IMR-90 (cell line): ENCODE measurements around the gene PHB1.
"Not testable (repeated sequence)": the region's sequence is repeated elsewhere in the genome, so short reads cannot be mapped to it uniquely, and the experiment has no call there.

Source experiments
- BHLHE40 ChIP-seq: fragments of 150-350 bp; IDR thresholded peaks from 2 replicates; pipeline ENCODE4 v1.6.1; 2016; ENCODE audit warnings: mild to moderate bottlenecking, low read depth, low read length
- CEBPB ChIP-seq: IDR thresholded peaks from 2 replicates; pipeline ENCODE4 v1.6.1; 2012; ENCODE audit warnings: low read depth, low read length, improper control_type of control experiment
- FOS ChIP-seq: fragments of 150-350 bp; IDR thresholded peaks from 2 replicates; pipeline ENCODE4 v1.6.1; 2016; ENCODE audit warnings: low read depth, low read length
- MAFK ChIP-seq: IDR thresholded peaks from 2 replicates; pipeline ENCODE4 v1.6.1; 2012; ENCODE audit warnings: low read depth, low read length, improper control_type of control experiment
- MAZ ChIP-seq: IDR thresholded peaks from 2 replicates; pipeline ENCODE4 v1.6.1; 2012; ENCODE audit warnings: low read depth, mild to moderate bottlenecking, low read length, improper control_type of control experiment, moderate library complexity, borderline replicate concordance
- MXI1 ChIP-seq: IDR thresholded peaks from 2 replicates; pipeline ENCODE4 v1.6.1; 2012; ENCODE audit warnings: low read depth, mild to moderate bottlenecking, low read length, moderate library complexity, borderline replicate concordance
- POLR2A ChIP-seq: IDR thresholded peaks from 2 replicates; pipeline ENCODE4 v1.6.1; 2012; ENCODE audit warnings: mild to moderate bottlenecking, low read depth, low read length
- RAD21 ChIP-seq: IDR thresholded peaks from 2 replicates; pipeline ENCODE4 v1.6.1; 2012; ENCODE audit warnings: low read length, improper control_type of control experiment
- RCOR1 ChIP-seq: IDR thresholded peaks from 2 replicates; pipeline ENCODE4 v1.6.1; 2012; ENCODE audit warnings: mild to moderate bottlenecking, low read length, improper control_type of control experiment; ENCODE audit not compliant: insufficient replicate concordance
- RFX5 ChIP-seq: IDR thresholded peaks from 2 replicates; pipeline ENCODE4 v1.8.0; 2012; ENCODE audit warnings: low read depth, mild to moderate bottlenecking, low read length, moderate library complexity
- SMC3 ChIP-seq: fragments of 150-350 bp; IDR thresholded peaks from 2 replicates; pipeline ENCODE4 v1.6.1; 2016; ENCODE audit warnings: low read depth, mild to moderate bottlenecking, antibody characterized with exemption, low read length, moderate library complexity
- TF ChIP-seq, protein P1 (sequence below): conservative IDR thresholded peaks from 2 replicates; pipeline ENCODE4 v1.5.1; 2012; ENCODE audit warnings: mild to moderate bottlenecking, low read depth, low read length, improper control_type of control experiment
- TF ChIP-seq, protein P2 (sequence below): fragments of 150-350 bp; IDR thresholded peaks from 2 replicates; pipeline ENCODE4 v1.6.1; 2017; ENCODE audit warnings: mild to moderate bottlenecking, antibody characterized with exemption, low read length, low read depth
- TF ChIP-seq, protein P3 (sequence below): fragments of 150-350 bp; IDR thresholded peaks from 2 replicates; pipeline ENCODE4 v1.6.1; 2016; ENCODE audit warnings: low read depth, mild to moderate bottlenecking, low read length, moderate library complexity, borderline replicate concordance

DNA sequence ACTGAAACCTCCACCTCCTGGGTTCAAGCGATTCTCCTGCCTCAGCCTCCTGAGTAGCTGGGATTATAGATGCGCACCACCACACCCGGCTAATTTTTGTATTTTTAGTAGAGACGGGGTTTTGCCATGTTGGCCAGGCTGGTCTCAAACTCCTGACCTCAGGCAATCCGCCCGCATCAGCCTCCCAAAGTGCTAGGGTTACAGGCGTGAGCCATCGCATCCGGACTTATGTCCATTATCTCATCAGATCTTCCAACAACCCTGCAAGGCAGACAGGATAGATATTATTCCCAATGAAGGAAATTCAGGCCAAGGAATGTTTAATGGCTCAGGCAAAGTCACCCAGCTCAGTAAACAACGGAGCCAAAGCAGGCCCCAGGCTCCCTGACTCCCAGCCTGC is 49.6 kb downstream of the PHB1 start:
- not testable (repeated sequence) for TF ChIP-seq RFX5, CEBPB, POLR2A, RAD21, MXI1, MAFK, SMC3, BHLHE40, MAZ, FOS, RCOR1
- TF ChIP-seq, protein P1, sequence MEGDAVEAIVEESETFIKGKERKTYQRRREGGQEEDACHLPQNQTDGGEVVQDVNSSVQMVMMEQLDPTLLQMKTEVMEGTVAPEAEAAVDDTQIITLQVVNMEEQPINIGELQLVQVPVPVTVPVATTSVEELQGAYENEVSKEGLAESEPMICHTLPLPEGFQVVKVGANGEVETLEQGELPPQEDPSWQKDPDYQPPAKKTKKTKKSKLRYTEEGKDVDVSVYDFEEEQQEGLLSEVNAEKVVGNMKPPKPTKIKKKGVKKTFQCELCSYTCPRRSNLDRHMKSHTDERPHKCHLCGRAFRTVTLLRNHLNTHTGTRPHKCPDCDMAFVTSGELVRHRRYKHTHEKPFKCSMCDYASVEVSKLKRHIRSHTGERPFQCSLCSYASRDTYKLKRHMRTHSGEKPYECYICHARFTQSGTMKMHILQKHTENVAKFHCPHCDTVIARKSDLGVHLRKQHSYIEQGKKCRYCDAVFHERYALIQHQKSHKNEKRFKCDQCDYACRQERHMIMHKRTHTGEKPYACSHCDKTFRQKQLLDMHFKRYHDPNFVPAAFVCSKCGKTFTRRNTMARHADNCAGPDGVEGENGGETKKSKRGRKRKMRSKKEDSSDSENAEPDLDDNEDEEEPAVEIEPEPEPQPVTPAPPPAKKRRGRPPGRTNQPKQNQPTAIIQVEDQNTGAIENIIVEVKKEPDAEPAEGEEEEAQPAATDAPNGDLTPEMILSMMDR, result not testable (repeated sequence)
- TF ChIP-seq, protein P2, sequence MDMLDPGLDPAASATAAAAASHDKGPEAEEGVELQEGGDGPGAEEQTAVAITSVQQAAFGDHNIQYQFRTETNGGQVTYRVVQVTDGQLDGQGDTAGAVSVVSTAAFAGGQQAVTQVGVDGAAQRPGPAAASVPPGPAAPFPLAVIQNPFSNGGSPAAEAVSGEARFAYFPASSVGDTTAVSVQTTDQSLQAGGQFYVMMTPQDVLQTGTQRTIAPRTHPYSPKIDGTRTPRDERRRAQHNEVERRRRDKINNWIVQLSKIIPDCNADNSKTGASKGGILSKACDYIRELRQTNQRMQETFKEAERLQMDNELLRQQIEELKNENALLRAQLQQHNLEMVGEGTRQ, result not testable (repeated sequence)
- TF ChIP-seq, protein P3, sequence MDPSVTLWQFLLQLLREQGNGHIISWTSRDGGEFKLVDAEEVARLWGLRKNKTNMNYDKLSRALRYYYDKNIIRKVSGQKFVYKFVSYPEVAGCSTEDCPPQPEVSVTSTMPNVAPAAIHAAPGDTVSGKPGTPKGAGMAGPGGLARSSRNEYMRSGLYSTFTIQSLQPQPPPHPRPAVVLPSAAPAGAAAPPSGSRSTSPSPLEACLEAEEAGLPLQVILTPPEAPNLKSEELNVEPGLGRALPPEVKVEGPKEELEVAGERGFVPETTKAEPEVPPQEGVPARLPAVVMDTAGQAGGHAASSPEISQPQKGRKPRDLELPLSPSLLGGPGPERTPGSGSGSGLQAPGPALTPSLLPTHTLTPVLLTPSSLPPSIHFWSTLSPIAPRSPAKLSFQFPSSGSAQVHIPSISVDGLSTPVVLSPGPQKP, result not testable (repeated sequence)
